Lower leg skin (tissue), 3 donors: ENCODE results near the gene ZNF732.

ENCODE experiments used
- CTCF ChIP-seq, 3 donors: fragments of 450-650 bp; IDR thresholded peaks; one replicate each; pipeline ENCODE4 v1.5.1; 2016; ENCODE audit warnings: antibody characterized with exemption in 3 of 3, mild to moderate bottlenecking in 3 of 3, moderate library complexity in 2 of 3
- POLR2A ChIP-seq, 2 donors: fragments of 450-650 bp; IDR thresholded peaks; one replicate each; pipeline ENCODE4 v1.6.1; 2016 to 2017; ENCODE audit warnings: antibody characterized with exemption in 2 of 2, mild to moderate bottlenecking in 1 of 2, moderate library complexity in 1 of 2

GRCh38 chr4:236028-236427 is 69.2 kb downstream of the ZNF732 start:
- TF ChIP-seq CTCF (IDR thresholded peaks at IDR 0.05) (no peak), POLR2A (IDR thresholded peaks at IDR 0.05) (no peak)
